ENCODE results near the gene RNF157.

GRCh38 chr17:76234354-76234679 is 6.0 kb downstream of the RNF157 start:
- TF ChIP-seq EZH2 (optimal IDR thresholded peaks at IDR 0.05; ENCODE audit: low read depth, low read length): no peak
- no peak for TF ChIP-seq CTCF (IDR thresholded peaks at IDR 0.05; ENCODE audit: low read length)
- TF ChIP-seq EZH2phosphoT487 (IDR thresholded peaks at IDR 0.05; ENCODE audit: low read length): no peak

Measured in MM.1S (cell line).